GM18868 (cell line): ENCODE measurements around the gene KRT3.

ENCODE experiments used
- ATAC-seq: cut with Tn5 transposase; IDR thresholded peaks from one replicate; pipeline ENCODE4 v1.9.1; 2021; ENCODE audit warnings: mild to moderate bottlenecking, moderate library complexity; ENCODE audit not compliant: unreplicated experiment

The KRT3 gene

DNA sequence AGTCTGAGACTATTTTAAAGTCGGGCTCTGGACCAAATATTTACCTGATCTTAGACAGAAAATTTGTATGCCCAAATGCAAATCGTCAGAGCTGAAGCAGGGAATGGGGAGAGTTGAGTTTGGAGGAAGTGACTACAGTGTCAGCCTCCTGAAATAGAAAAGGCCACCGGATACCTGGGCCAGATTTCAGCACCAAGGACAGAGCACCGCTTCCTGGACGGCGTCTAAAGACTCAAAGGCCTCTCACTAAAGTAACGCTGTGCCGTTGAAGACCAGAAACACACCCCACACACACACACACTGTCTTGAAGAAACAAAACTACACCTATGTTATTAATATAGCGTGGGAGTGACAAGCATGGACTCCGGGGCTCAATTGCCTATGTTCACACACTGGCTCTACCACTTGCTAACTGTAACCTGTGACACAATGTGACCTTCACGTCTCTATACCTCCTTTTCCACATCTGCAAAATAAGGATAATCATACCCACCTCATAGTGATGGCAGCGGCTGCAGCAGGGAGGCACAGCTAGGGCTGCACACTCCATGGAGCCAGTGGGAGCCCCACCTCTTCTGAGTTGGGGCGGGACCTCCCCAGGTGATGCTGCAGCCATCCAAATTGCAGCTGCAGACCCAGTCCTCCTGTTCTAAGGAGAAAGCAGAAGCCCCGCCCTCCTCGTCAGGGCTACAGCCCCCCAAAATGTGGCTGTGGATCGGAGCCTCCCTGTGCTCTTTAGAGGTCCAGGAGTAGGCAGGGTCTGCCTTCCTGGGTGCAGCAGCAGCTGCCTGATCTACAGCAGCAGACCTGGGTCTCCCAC, 54.3 kb downstream of the KRT3 start:
- no peak for ATAC-seq

DNA sequence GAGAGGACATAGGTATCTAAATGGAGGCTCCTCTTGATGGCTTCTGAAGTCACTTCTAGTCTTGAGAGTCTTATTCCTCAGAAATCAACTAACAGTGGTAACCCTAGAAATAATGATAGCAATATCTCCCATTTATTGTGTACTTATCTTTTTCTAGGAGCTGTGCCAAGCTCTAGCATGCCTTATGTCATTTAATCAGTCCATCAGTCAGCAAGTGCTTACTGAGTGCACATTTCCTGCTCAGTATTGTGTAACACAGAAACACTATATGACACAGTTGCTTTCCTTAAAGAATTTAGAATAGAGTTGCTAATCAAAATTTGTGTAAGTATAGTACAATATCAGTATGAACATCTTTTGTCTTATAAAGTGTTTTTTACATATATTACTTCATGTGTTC, 55.3 kb downstream of the KRT3 start:
- ATAC-seq: no peak

DNA sequence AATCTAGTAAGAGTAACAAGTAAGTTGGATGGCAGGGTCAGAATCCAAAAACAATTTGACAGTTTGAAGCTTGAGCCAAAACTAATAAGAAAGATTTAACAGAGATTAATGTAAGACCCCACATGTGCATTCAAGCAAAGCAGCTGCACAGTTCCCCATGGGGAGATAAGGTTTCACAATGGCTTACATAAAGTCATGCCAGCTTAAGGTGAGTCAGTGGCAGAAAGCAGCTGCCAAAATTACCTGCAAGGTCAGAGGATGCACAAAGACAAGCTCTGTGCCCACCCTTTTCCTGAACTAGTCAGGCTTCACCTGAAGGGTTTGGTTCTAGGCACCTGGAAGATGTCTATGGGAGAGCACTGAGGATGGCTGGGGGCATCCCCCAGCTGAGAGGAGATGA, 56.0 kb downstream of the KRT3 start:
- no peak for ATAC-seq
